Measurements from ENCODE around the gene GARRE1. TPM values are rescaled to one million over a fixed set of nuclear protein-coding genes. Genes with fewer than 3 reads are reported as not detected.

The GARRE1 gene
- total RNA-seq, 1 donor from 2014 or later, result 28.5 TPM

- intact Hi-C loops (cut with DNase I), result no loop called here
- Histone ChIP-seq H3K36me3 (peaks cover 0 to 86% of the 10 kb centered on the region in 2 donors), H3K9me3 (no peaks in the 10 kb centered on the region), H3K27me3 (no peaks in the 10 kb centered on the region), H3K27ac (no peak overlapping the region), H3K4me3 (no peak overlapping the region), H3K4me1 (no peaks in the 10 kb centered on the region)
- TF ChIP-seq POLR2AphosphoS5 (IDR thresholded peaks at IDR 0.05; ENCODE audit: insufficient read depth in 1 of 2, low read depth in 1 of 2) (no peak), POLR2A (IDR thresholded peaks at IDR 0.05) (no peak), CTCF (IDR thresholded peaks at IDR 0.05) (no peak)
- no peak for DNase-seq (ENCODE audit: extremely low spot score in 2 of 2)
These were observed 28.3 kb upstream of the GARRE1 start for GRCh38 chr19:34226036-34226435.

DNA sequence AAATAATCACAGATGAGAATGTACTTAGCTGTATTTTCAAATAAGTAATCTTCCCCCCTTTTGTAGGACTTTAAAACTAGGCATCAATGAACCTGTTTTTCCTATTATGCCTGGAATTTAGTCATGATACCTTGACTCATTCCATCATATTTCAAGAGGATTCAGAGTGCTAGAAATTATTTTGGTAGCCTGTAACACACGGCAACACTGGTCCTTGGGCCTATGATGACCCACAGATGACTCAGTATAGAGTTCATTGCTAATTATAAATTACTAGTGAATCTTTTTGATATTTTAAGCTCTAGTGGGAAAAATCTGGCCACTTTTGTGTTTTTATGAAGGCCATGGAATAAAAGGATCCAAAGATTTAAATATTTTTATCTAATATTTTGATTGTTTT is 26.0 kb upstream of the GARRE1 start:
- no peak for DNase-seq (ENCODE audit: extremely low spot score in 2 of 2)
- Histone ChIP-seq H3K9me3 (no peaks in the 10 kb centered on the region), H3K36me3 (peaks cover 0 to 63% of the 10 kb centered on the region in 2 donors), H3K27me3 (no peaks in the 10 kb centered on the region), H3K4me3 (no peak overlapping the region), H3K27ac (no peak overlapping the region), H3K4me1 (peaks cover 18% of the 10 kb centered on the region)
- TF ChIP-seq POLR2AphosphoS5 (IDR thresholded peaks at IDR 0.05; ENCODE audit: insufficient read depth in 1 of 2, low read depth in 1 of 2), result no peak
- no peak for TF ChIP-seq POLR2A (IDR thresholded peaks at IDR 0.05)
- TF ChIP-seq CTCF (IDR thresholded peaks at IDR 0.05), result no peak
- intact Hi-C loops (cut with DNase I), result no loop called here

- intact Hi-C loops (cut with DNase I), result no loop called here
- no peak overlapping the region for H3K27ac ChIP-seq
- no peak for DNase-seq (ENCODE audit: extremely low spot score in 2 of 2)
- H3K27me3 ChIP-seq, result no peaks in the 10 kb centered on the region
- peaks cover 0 to 59% of the 10 kb centered on the region in 2 donors for H3K36me3 ChIP-seq
- H3K4me3 ChIP-seq, result no peak overlapping the region
- H3K4me1 ChIP-seq, result peaks cover 22% of the 10 kb centered on the region
- no peaks in the 10 kb centered on the region for H3K9me3 ChIP-seq
- TF ChIP-seq POLR2AphosphoS5 (IDR thresholded peaks at IDR 0.05; ENCODE audit: insufficient read depth in 1 of 2, low read depth in 1 of 2), result no peak
- TF ChIP-seq POLR2A (IDR thresholded peaks at IDR 0.05), result no peak
- no peak for TF ChIP-seq CTCF (IDR thresholded peaks at IDR 0.05)
These were observed 25.6 kb upstream of the GARRE1 start for GRCh38 chr19:34228762-34229161.

- H3K4me1 ChIP-seq, result peaks cover 23% of the 10 kb centered on the region
- no peak overlapping the region for H3K27ac ChIP-seq
- no peaks in the 10 kb centered on the region for H3K27me3 ChIP-seq
- TF ChIP-seq POLR2AphosphoS5 (IDR thresholded peaks at IDR 0.05; ENCODE audit: insufficient read depth in 1 of 2, low read depth in 1 of 2) (no peak), CTCF (IDR thresholded peaks at IDR 0.05) (no peak)
- intact Hi-C loops (cut with DNase I), result no loop called here
- no peak for DNase-seq (ENCODE audit: extremely low spot score in 2 of 2)
- peaks cover 0 to 49% of the 10 kb centered on the region in 2 donors for H3K36me3 ChIP-seq
- no peak overlapping the region for H3K4me3 ChIP-seq
- no peaks in the 10 kb centered on the region for H3K9me3 ChIP-seq
These were observed 24.6 kb upstream of the GARRE1 start for GRCh38 chr19:34229721-34230120.

GRCh38 chr19:34230820-34231219 is 23.5 kb upstream of the GARRE1 start:
- Histone ChIP-seq H3K4me1 (peaks cover 26% of the 10 kb centered on the region), H3K27ac (no peak overlapping the region), H3K9me3 (no peaks in the 10 kb centered on the region), H3K36me3 (peaks cover 0 to 38% of the 10 kb centered on the region in 2 donors), H3K4me3 (no peak overlapping the region), H3K27me3 (no peaks in the 10 kb centered on the region)
- intact Hi-C loops (cut with DNase I), result no loop called here
- no peak for DNase-seq (ENCODE audit: extremely low spot score in 2 of 2)
- TF ChIP-seq POLR2AphosphoS5 (IDR thresholded peaks at IDR 0.05; ENCODE audit: insufficient read depth in 1 of 2, low read depth in 1 of 2) (no peak), CTCF (IDR thresholded peaks at IDR 0.05) (no peak), POLR2A (IDR thresholded peaks at IDR 0.05) (no peak)

Measured in vagina (tissue), 2 donors.